Measurements from ENCODE around the gene LMOD1.

The LMOD1 gene

GRCh38 chr1:201895913-201896807 is 50.2 kb downstream of the LMOD1 start:
- Histone ChIP-seq H2AK5ac (ENCODE audit: low read depth, low read length) (no peak overlapping the region), H3K27me3 (ENCODE audit: control insufficient read depth in 3 of 3, insufficient read depth in 3 of 3, low read depth in 1 of 3, low read length in 3 of 3) (peaks cover 0 to 27% (median 1%) of the 10 kb centered on the region in 3 experiments), H3K9me3 (replicated peaks in 1 of 2; ENCODE audit: control insufficient read depth in 2 of 2, insufficient read depth in 1 of 2, low read depth in 1 of 2, low read length in 2 of 2) (no peaks in the 10 kb centered on the region), H2BK12ac (ENCODE audit: low read length) (no peak overlapping the region), H3K36me3 (replicated peaks in 1 of 2; ENCODE audit: control insufficient read depth in 2 of 2, insufficient read depth in 2 of 2, low read length in 2 of 2) (no peaks in the 10 kb centered on the region), H3K27ac (replicated peaks; ENCODE audit: low read length) (no peak overlapping the region), H2BK15ac (ENCODE audit: low read length) (no peak overlapping the region), H3K79me1 (ENCODE audit: low read depth, low read length) (peaks cover 2% of the 10 kb centered on the region), H2BK120ac (ENCODE audit: low read depth, low read length) (no peak overlapping the region), H3K4ac (ENCODE audit: low read length) (no peak overlapping the region), H3K14ac (ENCODE audit: low read length) (no peak overlapping the region), H2BK5ac (ENCODE audit: low read length) (no peak overlapping the region), H3K4me3 (ENCODE audit: low read length in 2 of 2) (peak overlapping the region in 1 of 2 donors; percentile 37), H2AFZ (ENCODE audit: low read length) (peak overlapping the region; percentile 74), H3K4me2 (ENCODE audit: insufficient read depth, low read length, poor library complexity, severe bottlenecking) (no peak overlapping the region), H3K23ac (ENCODE audit: low read depth, low read length, poor library complexity) (no peak overlapping the region), H4K8ac (ENCODE audit: low read depth, low read length) (no peak overlapping the region), H4K91ac (ENCODE audit: low read depth, low read length, poor library complexity) (no peak overlapping the region), H3K9ac (ENCODE audit: low read depth, low read length, poor library complexity) (no peak overlapping the region), H3K4me1 (ENCODE audit: control insufficient read depth in 2 of 2, insufficient read depth in 1 of 2, low read depth in 1 of 2, low read length in 2 of 2) (peaks cover 0 to 7% of the 10 kb centered on the region in 2 donors), H3K18ac (ENCODE audit: low read length) (no peak overlapping the region)
- peak; percentile 50 for DNase-seq (ENCODE audit: low spot score)
- WGBS, 2 donors (ENCODE audit: extremely low coverage in 2 of 2, insufficient read length in 2 of 2, insufficient replicate concordance in 1 of 2) = no CpG with 5 or more reads among the region's 10 CpGs

DNA sequence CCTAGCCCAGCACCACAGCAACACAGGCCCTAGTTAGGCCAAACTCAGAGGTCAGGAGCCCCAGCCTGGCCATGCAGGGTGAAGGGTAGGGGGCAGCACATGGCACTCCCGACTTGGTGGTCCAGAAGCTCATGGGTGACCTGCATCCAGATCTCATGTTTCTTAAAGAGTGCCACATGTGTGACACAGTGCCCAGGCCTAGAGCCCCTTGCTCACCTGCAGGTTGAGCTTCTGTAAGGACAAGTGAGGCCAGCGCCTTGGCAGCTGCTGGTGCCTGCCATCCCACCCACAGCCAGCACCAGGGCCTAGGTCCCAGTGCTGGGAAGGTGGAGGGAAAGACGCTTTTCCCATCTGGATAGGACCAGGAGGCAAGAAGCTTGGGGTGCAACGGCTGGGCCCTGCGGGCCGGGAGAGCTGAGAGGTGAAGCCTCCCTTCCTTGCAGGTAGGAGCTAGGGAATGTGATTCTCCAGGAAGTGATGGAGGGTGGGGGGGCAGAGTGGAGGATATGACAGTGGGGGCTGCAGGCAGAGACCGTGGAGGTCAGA is 51.2 kb downstream of the LMOD1 start:
- H3K27me3 ChIP-seq (ENCODE audit: control insufficient read depth in 3 of 3, insufficient read depth in 3 of 3, low read depth in 1 of 3, low read length in 3 of 3) = peaks cover 0 to 37% (median 4%) of the 10 kb centered on the region in 3 experiments
- no peak overlapping the region for H3K4me2 ChIP-seq (ENCODE audit: insufficient read depth, low read length, poor library complexity, severe bottlenecking)
- H3K9ac ChIP-seq (ENCODE audit: low read depth, low read length, poor library complexity) = peak overlapping the region; percentile 10
- no peak overlapping the region for H2BK12ac ChIP-seq (ENCODE audit: low read length)
- H2BK120ac ChIP-seq (ENCODE audit: low read depth, low read length) = no peak overlapping the region
- DNase-seq (ENCODE audit: low spot score) = no peak
- peaks cover 2% of the 10 kb centered on the region for H3K79me1 ChIP-seq (ENCODE audit: low read depth, low read length)
- no peaks in the 10 kb centered on the region for H3K36me3 ChIP-seq (replicated peaks in 1 of 2; ENCODE audit: control insufficient read depth in 2 of 2, insufficient read depth in 2 of 2, low read length in 2 of 2)
- no peak overlapping the region for H3K4ac ChIP-seq (ENCODE audit: low read length)
- H3K27ac ChIP-seq (replicated peaks; ENCODE audit: low read length) = no peak overlapping the region
- peaks cover 0 to 7% of the 10 kb centered on the region in 2 donors for H3K4me1 ChIP-seq (ENCODE audit: control insufficient read depth in 2 of 2, insufficient read depth in 1 of 2, low read depth in 1 of 2, low read length in 2 of 2)
- H4K8ac ChIP-seq (ENCODE audit: low read depth, low read length) = no peak overlapping the region
- no peak overlapping the region for H3K23ac ChIP-seq (ENCODE audit: low read depth, low read length, poor library complexity)
- H3K4me3 ChIP-seq (ENCODE audit: low read length in 2 of 2) = no peak overlapping the region
- H2AFZ ChIP-seq (ENCODE audit: low read length) = no peak overlapping the region
- no CpG with 5 or more reads among the region's 7 CpGs for WGBS, 2 donors (ENCODE audit: extremely low coverage in 2 of 2, insufficient read length in 2 of 2, insufficient replicate concordance in 1 of 2)
- no peak overlapping the region for H2BK5ac ChIP-seq (ENCODE audit: low read length)
- peak overlapping the region; percentile 12 for H3K18ac ChIP-seq (ENCODE audit: low read length)
- H2BK15ac ChIP-seq (ENCODE audit: low read length) = no peak overlapping the region
- H4K91ac ChIP-seq (ENCODE audit: low read depth, low read length, poor library complexity) = no peak overlapping the region
- no peak overlapping the region for H3K14ac ChIP-seq (ENCODE audit: low read length)
- H3K9me3 ChIP-seq (replicated peaks in 1 of 2; ENCODE audit: control insufficient read depth in 2 of 2, insufficient read depth in 1 of 2, low read depth in 1 of 2, low read length in 2 of 2) = no peaks in the 10 kb centered on the region
- peak overlapping the region; percentile 85 for H2AK5ac ChIP-seq (ENCODE audit: low read depth, low read length)

DNA sequence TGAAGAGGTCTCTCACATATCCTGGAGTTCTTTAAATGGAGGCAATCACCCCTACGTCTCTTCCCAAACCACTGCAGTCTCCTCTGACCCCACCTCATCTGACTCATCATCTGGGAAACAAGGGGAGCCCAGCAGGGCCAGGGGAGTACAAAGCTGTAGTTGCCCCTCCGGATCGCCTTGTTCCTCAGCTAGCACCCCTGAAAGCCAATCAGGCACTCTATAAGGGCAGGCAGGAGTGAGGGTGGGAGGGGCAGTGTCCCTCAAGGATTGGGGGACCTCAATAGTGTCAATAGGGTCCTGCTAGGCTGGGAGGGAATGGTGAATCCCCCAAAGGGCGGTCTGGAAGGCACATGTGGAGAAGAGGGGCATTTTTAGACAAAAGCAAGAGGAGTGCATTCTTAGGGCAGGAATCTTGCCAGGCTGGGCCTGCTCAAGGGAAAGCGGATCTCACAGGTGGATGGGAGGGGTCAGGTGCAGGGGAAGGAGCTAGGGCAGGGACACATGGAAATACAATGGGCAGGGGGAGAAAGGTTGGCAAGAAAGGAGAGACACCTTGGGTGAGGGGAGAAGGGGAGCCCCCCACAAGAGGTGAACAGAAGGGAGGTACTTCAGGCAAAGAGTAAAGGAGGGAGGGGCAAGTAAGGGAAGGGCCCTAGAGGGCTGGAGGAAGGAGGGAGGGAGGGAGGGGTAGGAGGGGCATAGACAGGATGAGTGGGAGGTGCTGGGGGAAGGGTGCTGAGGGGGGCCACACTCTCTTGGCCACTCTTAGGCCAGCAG is 51.8 kb downstream of the LMOD1 start:
- Histone ChIP-seq H2BK15ac (ENCODE audit: low read length) (no peak overlapping the region), H2BK5ac (ENCODE audit: low read length) (no peak overlapping the region), H3K18ac (ENCODE audit: low read length) (no peak overlapping the region), H3K14ac (ENCODE audit: low read length) (no peak overlapping the region), H3K9me3 (replicated peaks in 1 of 2; ENCODE audit: control insufficient read depth in 2 of 2, insufficient read depth in 1 of 2, low read depth in 1 of 2, low read length in 2 of 2) (no peaks in the 10 kb centered on the region), H3K4me2 (ENCODE audit: insufficient read depth, low read length, poor library complexity, severe bottlenecking) (no peak overlapping the region), H3K4me3 (ENCODE audit: low read length in 2 of 2) (no peak overlapping the region), H3K4ac (ENCODE audit: low read length) (no peak overlapping the region), H2AFZ (ENCODE audit: low read length) (no peak overlapping the region), H4K8ac (ENCODE audit: low read depth, low read length) (no peak overlapping the region), H2AK5ac (ENCODE audit: low read depth, low read length) (peak overlapping the region; percentile 85), H3K9ac (ENCODE audit: low read depth, low read length, poor library complexity) (peak overlapping the region; percentile 10), H2BK12ac (ENCODE audit: low read length) (no peak overlapping the region), H3K36me3 (replicated peaks in 1 of 2; ENCODE audit: control insufficient read depth in 2 of 2, insufficient read depth in 2 of 2, low read length in 2 of 2) (no peaks in the 10 kb centered on the region), H3K4me1 (ENCODE audit: control insufficient read depth in 2 of 2, insufficient read depth in 1 of 2, low read depth in 1 of 2, low read length in 2 of 2) (peaks cover 0 to 8% of the 10 kb centered on the region in 2 donors), H3K23ac (ENCODE audit: low read depth, low read length, poor library complexity) (no peak overlapping the region), H3K27me3 (ENCODE audit: control insufficient read depth in 3 of 3, insufficient read depth in 3 of 3, low read depth in 1 of 3, low read length in 3 of 3) (peaks cover 0 to 41% (median 6%) of the 10 kb centered on the region in 3 experiments), H3K27ac (replicated peaks; ENCODE audit: low read length) (no peak overlapping the region), H4K91ac (ENCODE audit: low read depth, low read length, poor library complexity) (no peak overlapping the region), H2BK120ac (ENCODE audit: low read depth, low read length) (no peak overlapping the region), H3K79me1 (ENCODE audit: low read depth, low read length) (peaks cover 2% of the 10 kb centered on the region)
- DNase-seq (ENCODE audit: low spot score) = no peak
- WGBS, 2 donors (ENCODE audit: extremely low coverage in 2 of 2, insufficient read length in 2 of 2, insufficient replicate concordance in 1 of 2) = no CpG with 5 or more reads among the region's 5 CpGs

DNA sequence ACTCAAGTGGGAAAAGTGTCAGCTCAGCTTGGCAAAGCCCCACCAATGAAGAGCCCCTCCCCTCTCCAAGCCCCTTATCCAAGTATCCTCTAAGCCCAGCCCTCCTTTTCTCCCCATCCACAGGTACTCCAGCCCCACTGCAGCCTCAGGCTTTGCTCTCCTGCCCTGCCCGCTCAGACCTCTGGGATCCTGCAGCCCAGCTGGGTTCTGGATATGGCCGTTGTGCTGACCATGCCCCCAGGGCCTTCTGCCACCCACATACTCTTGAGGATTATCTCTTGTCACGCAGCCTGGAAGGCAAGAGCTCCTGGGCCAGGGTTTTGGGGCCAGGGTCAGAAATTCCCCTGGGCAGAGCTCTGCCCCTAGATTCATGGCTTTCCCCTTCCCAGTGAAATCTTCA is 52.9 kb downstream of the LMOD1 start:
- H2AK5ac ChIP-seq (ENCODE audit: low read depth, low read length) = no peak overlapping the region
- no peaks in the 10 kb centered on the region for H3K9me3 ChIP-seq (replicated peaks in 1 of 2; ENCODE audit: control insufficient read depth in 2 of 2, insufficient read depth in 1 of 2, low read depth in 1 of 2, low read length in 2 of 2)
- H3K9ac ChIP-seq (ENCODE audit: low read depth, low read length, poor library complexity) = no peak overlapping the region
- no peak overlapping the region for H2BK120ac ChIP-seq (ENCODE audit: low read depth, low read length)
- no peak overlapping the region for H4K8ac ChIP-seq (ENCODE audit: low read depth, low read length)
- H3K4ac ChIP-seq (ENCODE audit: low read length) = no peak overlapping the region
- H3K36me3 ChIP-seq (replicated peaks in 1 of 2; ENCODE audit: control insufficient read depth in 2 of 2, insufficient read depth in 2 of 2, low read length in 2 of 2) = no peaks in the 10 kb centered on the region
- H2BK5ac ChIP-seq (ENCODE audit: low read length) = no peak overlapping the region
- no peak overlapping the region for H3K14ac ChIP-seq (ENCODE audit: low read length)
- no peak overlapping the region for H4K91ac ChIP-seq (ENCODE audit: low read depth, low read length, poor library complexity)
- H2BK15ac ChIP-seq (ENCODE audit: low read length) = no peak overlapping the region
- H3K23ac ChIP-seq (ENCODE audit: low read depth, low read length, poor library complexity) = no peak overlapping the region
- H3K4me3 ChIP-seq (ENCODE audit: low read length in 2 of 2) = no peak overlapping the region
- no peak for DNase-seq (ENCODE audit: low spot score)
- peaks cover 0 to 42% (median 6%) of the 10 kb centered on the region in 3 experiments for H3K27me3 ChIP-seq (ENCODE audit: control insufficient read depth in 3 of 3, insufficient read depth in 3 of 3, low read depth in 1 of 3, low read length in 3 of 3)
- no peak overlapping the region for H3K18ac ChIP-seq (ENCODE audit: low read length)
- H2AFZ ChIP-seq (ENCODE audit: low read length) = no peak overlapping the region
- no CpG with 5 or more reads among the region's 3 CpGs for WGBS, 2 donors (ENCODE audit: extremely low coverage in 2 of 2, insufficient read length in 2 of 2, insufficient replicate concordance in 1 of 2)
- H3K4me2 ChIP-seq (ENCODE audit: insufficient read depth, low read length, poor library complexity, severe bottlenecking) = no peak overlapping the region
- no peak overlapping the region for H2BK12ac ChIP-seq (ENCODE audit: low read length)
- peaks cover 2% of the 10 kb centered on the region for H3K79me1 ChIP-seq (ENCODE audit: low read depth, low read length)
- H3K27ac ChIP-seq (replicated peaks; ENCODE audit: low read length) = no peak overlapping the region
- H3K4me1 ChIP-seq (ENCODE audit: control insufficient read depth in 2 of 2, insufficient read depth in 1 of 2, low read depth in 1 of 2, low read length in 2 of 2) = peaks cover 7 to 12% of the 10 kb centered on the region in 2 donors
